Heart right ventricle (tissue), 16 donors: ENCODE results near the gene WDR20. TPM values are rescaled to one million over a fixed set of nuclear protein-coding genes. Genes with fewer than 3 reads are reported as not detected.

Experiments
- ATAC-seq, 8 donors: fragments of 200-7000 bp; cut with Tn5 transposase; one replicate each; pipeline ENCODE4 v1.9.1; 2020; ENCODE audit warnings: mild to moderate bottlenecking in 8 of 8, moderate library complexity in 8 of 8, moderate number of reproducible peaks in 1 of 8
- DNase-seq, 2 donors: peaks; one replicate each; pipeline ENCODE4 v3.0.0-alpha.2; 2020
- H3K27ac ChIP-seq, 10 donors: fragments of 200-600 bp; sonication (generic) in 2 of 10; one replicate each; pipeline versions ENCODE4 v1.5.0 to v1.8.0; 2020 to 2022; ENCODE audit warnings: mild to moderate bottlenecking in 3 of 10
- H3K27me3 ChIP-seq, 7 donors: fragments of 200-600 bp; one replicate each; pipeline ENCODE4 v1.8.0; 2021 to 2022; ENCODE audit warnings: mild to moderate bottlenecking in 2 of 7
- H3K36me3 ChIP-seq, 9 donors: fragments of 200-600 bp; sonication (generic) in 1 of 9; one replicate each; pipeline versions ENCODE4 v1.5.0 to v1.8.0; 2020 to 2022; ENCODE audit warnings: mild to moderate bottlenecking in 2 of 9
- H3K4me1 ChIP-seq, 9 donors: fragments of 200-600 bp; sonication (generic) in 1 of 9; one replicate each; pipeline versions ENCODE4 v1.5.0 to v1.8.0; 2020 to 2022; ENCODE audit warnings: mild to moderate bottlenecking in 4 of 9
- H3K4me3 ChIP-seq, 10 donors: fragments of 200-600 bp; sonication (generic) in 2 of 10; one replicate each; pipeline versions ENCODE4 v1.5.0 to v1.8.0; 2020 to 2022; ENCODE audit warnings: mild to moderate bottlenecking in 7 of 10, moderate library complexity in 2 of 10
- H3K9me3 ChIP-seq, 11 donors: fragments of 200-600 bp in 10 of 11; sonication (generic) in 2 of 11; one replicate each; pipeline versions ENCODE4 v1.5.0 to v1.8.0; 2013 to 2022; ENCODE audit warnings: mild to moderate bottlenecking in 2 of 11, control low read depth in 1 of 11, moderate library complexity in 1 of 11
- WGBS, 2 donors: extraction: QIAGEN DNeasy Blood & Tissue Kit; methylation state at CpG; one replicate each; pipeline ENCODE4 v1.1.7; 2013; ENCODE audit warnings: inconsistent platforms in 1 of 2; 5-methylcytosine and 5-hydroxymethylcytosine counted together
- intact Hi-C, 10 donors: fragments of 100-400 bp; cut with DNase I; formaldehyde crosslinking; loops; one replicate each; pipeline versions ENCODE4 v1.11.1 to v1.14.2; 2022
- polyA plus RNA-seq, 2 donors: library from polyadenylated mRNA; stranded (reverse); fragments of 200-250 nt; gene quantifications; one replicate each; pipeline ENCODE4 v1.2.3, GENCODE V29; 2013
- total RNA-seq, 10 donors: library from RNA; stranded (reverse); fragmentation: NEBNext Ultra II Directional in 3 of 10; extraction: Animal tissue kit (Norgen Biotek cat#: 25700) in 3 of 10; gene quantifications; one replicate each; pipeline versions ENCODE4 v1.2.1 to v1.2.4, GENCODE V29; 2021 to 2023
- TF ChIP-seq, protein P1 (sequence below), 9 donors: fragments of 200-600 bp; sonication (generic) in 2 of 9; IDR thresholded peaks; one replicate each; pipeline versions ENCODE4 v1.5.0 to v1.8.0; 2021 to 2022; ENCODE audit warnings: antibody characterized with exemption in 9 of 9, mild to moderate bottlenecking in 5 of 9, moderate library complexity in 1 of 9
- donor health status: Arrhythmogenic right ventricular cardiomyopathy.
- donor health status: ischemic (EF 13 %, LVEDD 7.1; RV severe dilation, severe dysfunction).
- donor health status: healthy with polysubstance abuse.
- donor health status: DM: no; HTN: yes; CAD: no.
- donor health status: DM: no; HTN: no; CAD: no.
- donor health status: ischemic (EF 25% LVEDD 6.9; RV normal size, moderate dysfunction).
- donor health status: ischemic (EF 25% LVEDD 5.7; RV mildly dilated, moderate dysfunction).
- donor health status: healthy.
- donor health status: DM: yes; HTN: yes; CAD: no.
- donor health status: Ischemic cardiomyopathy.
- donor health status: ischemic (EF 35%, LVEDD 5.7; RV mildly dilated, moderate dysfunction).
- donor health status: nonischemic (EF 11% LVEDD 7.7; RV severe dilation, severe dysfunction).
- donor health status: DM: yes; HTN: yes; CAD: no.
- donor health status: PGD.
- donor health status: ischemic (EF 29% LVEDD 5.4; RV normal size, mild dysfunction).
- donor health status: nonischemic (EF 23%, LVEDD 6.1; RV moderate dilation, normal function).

The WDR20 gene
- total and polyA plus RNA-seq, 12 donors, result 10.7 to 28.0 (median 20.5) TPM

DNA sequence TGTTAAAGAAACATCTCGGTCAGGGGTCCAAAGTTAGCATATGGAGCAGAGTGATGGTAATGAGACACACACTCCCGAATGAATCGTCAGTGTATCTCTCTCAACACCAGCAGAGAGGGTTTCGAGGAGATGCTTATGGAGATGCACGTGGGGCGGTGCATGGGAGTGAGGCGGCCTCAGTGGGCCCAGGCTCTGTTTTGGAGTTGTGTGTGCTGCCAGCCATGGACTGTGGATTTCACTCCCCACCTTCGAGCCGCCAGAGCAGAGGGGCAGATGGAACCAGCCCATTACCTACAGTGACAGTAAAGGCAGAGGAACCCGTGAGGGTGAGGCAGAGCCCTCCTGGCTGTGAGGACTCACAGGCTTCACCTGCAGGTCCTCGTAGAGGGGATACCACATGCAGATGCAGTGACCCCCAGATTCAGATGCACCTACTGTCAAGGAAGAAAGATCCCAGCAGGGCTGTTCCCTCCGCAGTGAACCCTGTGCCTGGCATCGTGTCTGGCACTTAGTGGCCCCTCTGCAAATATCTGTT, 68.2 kb downstream of the WDR20 start:
- ATAC-seq (peak in 1 of 8 donors; percentile 42), DNase-seq (no peak)
- Histone ChIP-seq H3K27ac (no peak overlapping the region), H3K4me1 (peaks cover 0 to 19% (median 4%) of the 10 kb centered on the region in 9 donors), H3K36me3 (peaks cover 0 to 98% (median 24%) of the 10 kb centered on the region in 9 donors), H3K27me3 (no peaks in the 10 kb centered on the region), H3K4me3 (no peak overlapping the region), H3K9me3 (no peaks in the 10 kb centered on the region)
- intact Hi-C loops, result loop anchor here in 2 of 10 donors (5.0 to 10.0 kb wide), 2 partner anchors 56 to 63 kb away; no protein-coding TSS in a partner anchor
- WGBS, 2 donors, result 94 to 97% methylated on average over 13 of the region's 13 CpGs
- TF ChIP-seq, protein P1, sequence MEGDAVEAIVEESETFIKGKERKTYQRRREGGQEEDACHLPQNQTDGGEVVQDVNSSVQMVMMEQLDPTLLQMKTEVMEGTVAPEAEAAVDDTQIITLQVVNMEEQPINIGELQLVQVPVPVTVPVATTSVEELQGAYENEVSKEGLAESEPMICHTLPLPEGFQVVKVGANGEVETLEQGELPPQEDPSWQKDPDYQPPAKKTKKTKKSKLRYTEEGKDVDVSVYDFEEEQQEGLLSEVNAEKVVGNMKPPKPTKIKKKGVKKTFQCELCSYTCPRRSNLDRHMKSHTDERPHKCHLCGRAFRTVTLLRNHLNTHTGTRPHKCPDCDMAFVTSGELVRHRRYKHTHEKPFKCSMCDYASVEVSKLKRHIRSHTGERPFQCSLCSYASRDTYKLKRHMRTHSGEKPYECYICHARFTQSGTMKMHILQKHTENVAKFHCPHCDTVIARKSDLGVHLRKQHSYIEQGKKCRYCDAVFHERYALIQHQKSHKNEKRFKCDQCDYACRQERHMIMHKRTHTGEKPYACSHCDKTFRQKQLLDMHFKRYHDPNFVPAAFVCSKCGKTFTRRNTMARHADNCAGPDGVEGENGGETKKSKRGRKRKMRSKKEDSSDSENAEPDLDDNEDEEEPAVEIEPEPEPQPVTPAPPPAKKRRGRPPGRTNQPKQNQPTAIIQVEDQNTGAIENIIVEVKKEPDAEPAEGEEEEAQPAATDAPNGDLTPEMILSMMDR (IDR thresholded peaks at IDR 0.05), result no peak

DNA sequence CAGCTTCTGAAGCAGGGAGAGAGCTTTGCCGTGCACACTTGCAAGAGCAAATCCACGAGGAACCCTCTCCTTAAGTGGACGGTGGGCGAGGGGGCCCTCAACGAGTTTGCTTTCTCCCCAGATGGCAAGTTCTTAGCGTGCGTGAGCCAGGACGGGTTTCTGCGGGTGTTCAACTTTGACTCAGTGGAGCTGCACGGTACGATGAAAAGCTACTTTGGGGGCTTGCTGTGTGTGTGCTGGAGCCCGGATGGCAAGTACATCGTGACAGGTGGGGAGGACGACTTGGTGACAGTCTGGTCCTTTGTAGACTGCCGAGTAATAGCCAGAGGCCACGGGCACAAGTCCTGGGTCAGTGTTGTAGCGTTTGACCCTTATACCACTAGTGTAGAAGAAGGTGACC, 69.0 kb downstream of the WDR20 start:
- H3K4me3 ChIP-seq, result no peak overlapping the region
- ATAC-seq, result peak in 2 of 8 donors; percentile 14
- H3K4me1 ChIP-seq, result peaks cover 0 to 11% (median 0%) of the 10 kb centered on the region in 9 donors

DNA sequence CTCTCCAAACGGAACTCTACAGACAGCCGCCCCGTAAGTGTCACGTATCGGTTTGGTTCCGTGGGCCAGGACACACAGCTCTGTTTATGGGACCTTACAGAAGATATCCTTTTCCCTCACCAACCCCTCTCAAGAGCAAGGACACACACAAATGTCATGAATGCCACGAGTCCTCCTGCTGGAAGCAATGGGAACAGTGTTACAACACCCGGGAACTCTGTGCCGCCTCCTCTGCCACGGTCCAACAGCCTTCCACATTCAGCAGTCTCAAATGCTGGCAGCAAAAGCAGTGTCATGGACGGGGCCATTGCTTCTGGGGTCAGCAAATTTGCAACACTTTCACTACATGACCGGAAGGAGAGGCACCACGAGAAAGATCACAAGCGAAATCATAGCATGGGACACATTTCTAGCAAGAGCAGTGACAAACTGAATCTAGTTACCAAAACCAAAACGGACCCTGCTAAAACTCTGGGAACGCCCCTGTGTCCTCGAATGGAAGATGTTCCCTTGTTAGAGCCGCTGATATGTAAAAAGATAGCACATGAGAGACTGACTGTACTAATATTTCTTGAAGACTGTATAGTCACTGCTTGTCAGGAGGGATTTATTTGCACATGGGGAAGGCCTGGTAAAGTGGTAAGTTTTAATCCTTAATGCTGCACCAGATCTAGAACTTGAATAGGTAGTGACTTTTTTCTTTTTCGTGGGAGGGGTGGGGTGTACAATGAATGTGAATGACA, 69.7 kb downstream of the WDR20 start:
- DNase-seq (no peak), ATAC-seq (peak; percentile 43 to 87 (median 71))
- H3K4me3 ChIP-seq, result no peak overlapping the region
- intact Hi-C loops, result loop anchor here in 2 of 10 donors (5.0 to 10.0 kb wide), 2 partner anchors 57 to 65 kb away; no protein-coding TSS in a partner anchor
- H3K9me3 ChIP-seq, result no peaks in the 10 kb centered on the region
- H3K36me3 ChIP-seq, result peaks cover 0 to 94% (median 24%) of the 10 kb centered on the region in 9 donors
- H3K27me3 ChIP-seq, result no peaks in the 10 kb centered on the region
- peaks cover 0 to 10% (median 0%) of the 10 kb centered on the region in 9 donors for H3K4me1 ChIP-seq
- peak overlapping the region in 4 of 10 donors; percentile 0 to 55 (median 38) for H3K27ac ChIP-seq
- WGBS, 2 donors, result 66 to 69% methylated on average over 19 of the region's 19 CpGs
- TF ChIP-seq, protein P1 (IDR thresholded peaks at IDR 0.05), result peak in 5 of 9 donors; percentile 26 to 51 (median 44)

More for the DNA sequence above, 69.0 kb downstream of the WDR20 start:
- intact Hi-C loops, result loop anchor here in 2 of 10 donors (5.0 to 10.0 kb wide), 2 partner anchors 56 to 64 kb away; no protein-coding TSS in a partner anchor
- Histone ChIP-seq H3K27ac (peak overlapping the region in 4 of 10 donors; percentile 0 to 55 (median 38)), H3K27me3 (no peaks in the 10 kb centered on the region), H3K9me3 (no peaks in the 10 kb centered on the region), H3K36me3 (peaks cover 0 to 97% (median 24%) of the 10 kb centered on the region in 9 donors)
- DNase-seq, result no peak
- TF ChIP-seq, protein P1 (IDR thresholded peaks at IDR 0.05), result no peak
- 86 to 91% methylated on average over 17 of the region's 17 CpGs for WGBS, 2 donors

DNA sequence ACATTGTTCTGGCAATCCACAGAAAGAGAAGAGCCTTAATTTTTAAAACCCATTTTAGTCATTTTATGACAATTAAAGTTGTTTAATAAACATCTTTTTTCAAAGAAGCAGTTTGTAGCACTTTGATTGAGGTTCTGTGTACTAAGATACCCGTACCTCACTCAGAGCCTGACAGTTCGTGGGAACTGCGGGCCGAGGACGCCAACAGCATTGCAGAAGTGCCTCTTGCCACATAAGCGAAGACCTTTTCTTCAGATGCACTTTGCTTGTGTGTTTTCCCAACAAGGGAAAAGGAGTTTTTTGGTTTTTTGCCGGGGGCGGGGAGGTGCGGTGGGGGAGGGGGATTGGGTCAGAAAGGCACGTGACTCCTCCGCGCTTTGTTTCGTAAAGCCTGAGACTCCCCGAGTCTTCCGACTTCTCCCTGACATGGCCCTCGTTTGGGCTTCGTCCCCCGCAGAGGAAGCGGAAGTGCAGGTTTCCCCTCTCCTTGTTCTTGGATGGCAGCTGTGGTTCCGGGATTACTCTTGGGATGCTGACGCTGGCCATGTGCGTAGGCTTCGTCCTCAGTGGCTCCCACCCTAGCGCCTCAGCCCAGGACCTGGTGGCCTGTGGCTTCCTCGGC, 70.8 kb downstream of the WDR20 start:
- no peaks in the 10 kb centered on the region for H3K9me3 ChIP-seq
- DNase-seq (no peak), ATAC-seq (no peak)
- H3K4me3 ChIP-seq, result no peak overlapping the region
- WGBS, 2 donors, result 87% methylated on average over 25 of the region's 25 CpGs
- TF ChIP-seq, protein P1 (IDR thresholded peaks at IDR 0.05), result no peak
- intact Hi-C loops, result loop anchor here in 2 of 10 donors (10.0 kb wide), 2 partner anchors 156 to 166 kb away; no protein-coding TSS in a partner anchor
- no peaks in the 10 kb centered on the region for H3K27me3 ChIP-seq
- H3K27ac ChIP-seq, result no peak overlapping the region
- H3K36me3 ChIP-seq, result peaks cover 0 to 94% (median 18%) of the 10 kb centered on the region in 9 donors
- peaks cover 0 to 22% (median 11%) of the 10 kb centered on the region in 9 donors for H3K4me1 ChIP-seq
